IPS-15b (cell line): Measurements from ENCODE around the gene PIAS4.

Experiments used
- H3K27me3 ChIP-seq: one replicate; pipeline ENCODE4 v1.6.1; 2013; ENCODE audit warnings: low read length; ENCODE audit not compliant: control insufficient read depth, insufficient read depth
- H3K36me3 ChIP-seq: one replicate; pipeline ENCODE4 v1.6.1; 2013; ENCODE audit warnings: low read length; ENCODE audit not compliant: control insufficient read depth, insufficient read depth
- H3K4me1 ChIP-seq: one replicate; pipeline ENCODE4 v1.6.1; 2013; ENCODE audit warnings: mild to moderate bottlenecking, low read length; ENCODE audit not compliant: control insufficient read depth, insufficient read depth
- H3K4me3 ChIP-seq: one replicate; pipeline ENCODE4 v1.5.1; 2013; ENCODE audit warnings: low read depth, low read length
- H3K9ac ChIP-seq: one replicate; pipeline ENCODE4 v1.6.1; 2013; ENCODE audit warnings: low read depth, mild to moderate bottlenecking, low read length
- H3K9me3 ChIP-seq: one replicate; pipeline ENCODE4 v1.6.1; 2013; ENCODE audit warnings: mild to moderate bottlenecking, low read length; ENCODE audit not compliant: control insufficient read depth, insufficient read depth

PIAS4 gene

DNA sequence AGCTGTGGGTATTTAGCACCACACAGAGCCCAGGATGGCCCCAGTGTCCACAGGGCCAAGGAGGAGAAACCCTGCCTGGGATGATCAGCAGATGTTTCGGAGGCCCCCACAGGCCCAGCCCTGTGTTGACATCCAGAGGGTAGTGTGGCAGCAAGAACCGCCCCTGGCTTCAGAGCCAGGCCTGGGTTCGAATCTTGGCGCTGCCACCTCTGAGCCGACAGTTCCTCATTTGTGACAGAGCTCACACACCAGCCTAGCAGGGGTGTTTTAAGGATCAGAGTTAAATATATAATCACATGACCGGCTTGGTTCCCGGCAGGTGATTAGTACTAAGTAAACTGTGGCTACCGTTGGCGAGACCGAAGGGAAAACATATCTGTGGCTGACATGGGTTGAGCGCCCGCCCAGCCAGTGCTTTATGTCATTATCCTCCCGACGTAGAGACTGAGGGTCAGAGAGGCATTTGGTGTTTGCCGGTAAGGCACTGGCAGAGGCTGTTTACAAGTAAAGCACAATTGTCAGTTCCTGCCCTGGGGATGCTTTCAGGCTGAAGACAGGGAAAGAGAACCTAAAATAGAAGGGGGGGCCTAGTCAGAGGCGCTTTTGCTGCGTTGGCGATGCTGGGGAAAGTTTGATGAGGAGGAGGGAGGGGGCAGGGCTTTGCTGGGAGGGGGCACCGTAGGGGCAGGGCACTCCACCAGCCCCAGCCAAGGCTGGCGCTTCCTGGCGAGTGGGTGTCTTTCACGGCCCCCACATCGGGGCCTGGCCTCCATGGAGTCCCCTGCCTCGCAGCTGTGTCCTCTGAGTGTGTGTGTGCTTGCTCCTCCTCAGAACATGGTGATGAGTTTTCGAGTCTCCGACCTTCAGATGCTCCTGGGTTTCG is 4.8 kb downstream of the PIAS4 start:
- peaks cover 8% of the 10 kb centered on the region for H3K4me1 ChIP-seq
- peaks cover 42% of the 10 kb centered on the region for H3K36me3 ChIP-seq
- no peaks in the 10 kb centered on the region for H3K9me3 ChIP-seq
- no peak overlapping the region for H3K9ac ChIP-seq
- H3K4me3 ChIP-seq = no peak overlapping the region
- H3K27me3 ChIP-seq = no peaks in the 10 kb centered on the region

DNA sequence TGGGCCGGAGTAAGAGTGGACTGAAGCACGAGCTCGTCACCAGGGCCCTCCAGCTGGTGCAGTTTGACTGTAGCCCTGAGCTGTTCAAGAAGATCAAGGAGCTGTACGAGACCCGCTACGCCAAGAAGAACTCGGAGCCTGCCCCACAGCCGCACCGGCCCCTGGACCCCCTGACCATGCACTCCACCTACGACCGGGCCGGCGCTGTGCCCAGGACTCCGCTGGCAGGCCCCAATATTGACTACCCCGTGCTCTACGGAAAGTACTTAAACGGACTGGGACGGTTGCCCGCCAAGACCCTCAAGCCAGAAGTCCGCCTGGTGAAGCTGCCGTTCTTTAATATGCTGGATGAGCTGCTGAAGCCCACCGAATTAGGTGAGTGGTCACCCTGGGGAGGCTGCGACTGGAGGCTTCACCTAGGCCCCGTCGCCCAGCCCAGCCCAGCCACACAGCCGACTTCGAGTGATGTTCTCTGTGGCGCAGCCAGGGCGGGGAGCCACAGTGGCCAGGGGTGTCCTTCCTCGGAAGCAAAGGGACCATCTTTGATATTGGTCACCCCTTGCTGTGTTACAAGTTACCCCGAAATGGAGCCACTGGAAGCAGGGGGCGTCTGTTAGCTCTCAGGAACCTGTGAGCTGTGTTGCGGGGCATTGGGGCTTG is 5.6 kb downstream of the PIAS4 start:
- peaks cover 44% of the 10 kb centered on the region for H3K36me3 ChIP-seq
- peaks cover 8% of the 10 kb centered on the region for H3K4me1 ChIP-seq
- H3K4me3 ChIP-seq = no peak overlapping the region
- H3K27me3 ChIP-seq = no peaks in the 10 kb centered on the region
- no peak overlapping the region for H3K9ac ChIP-seq
- no peaks in the 10 kb centered on the region for H3K9me3 ChIP-seq

DNA sequence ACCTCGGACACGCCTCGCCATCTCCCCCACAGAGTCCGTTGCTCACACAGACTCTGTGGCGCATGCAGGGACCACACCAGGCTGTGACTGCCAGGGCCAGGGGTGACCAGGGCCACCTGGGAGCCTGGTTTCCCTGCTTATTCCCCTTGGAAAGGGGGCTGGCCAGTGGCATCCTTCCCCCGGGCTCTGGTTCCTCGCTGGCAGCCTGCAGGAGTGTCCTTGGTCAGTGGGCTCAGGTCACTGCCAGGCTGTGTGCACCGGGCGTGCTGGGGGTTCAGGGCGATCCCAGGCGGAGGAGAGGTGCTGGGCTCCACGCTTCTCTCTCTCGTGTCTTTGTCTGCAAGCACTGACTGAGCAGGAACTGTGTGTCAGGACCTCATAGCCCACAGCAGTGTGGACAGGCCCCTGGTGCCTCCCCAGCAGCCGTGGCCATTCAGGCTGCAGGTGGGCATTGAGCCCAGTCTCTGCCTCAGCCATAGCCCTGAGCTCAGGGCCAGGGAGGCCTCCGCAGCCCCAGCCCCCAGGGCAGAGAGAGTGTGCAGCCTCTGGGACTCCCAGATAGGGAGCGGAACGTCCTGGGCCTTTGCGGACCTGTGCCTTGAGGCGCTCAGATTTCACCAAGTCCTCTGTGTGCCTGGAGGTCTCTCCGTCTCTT is 6.5 kb downstream of the PIAS4 start:
- Histone ChIP-seq H3K36me3 (peaks cover 46% of the 10 kb centered on the region), H3K4me3 (no peak overlapping the region), H3K4me1 (peaks cover 2% of the 10 kb centered on the region), H3K27me3 (no peaks in the 10 kb centered on the region), H3K9me3 (no peaks in the 10 kb centered on the region), H3K9ac (no peak overlapping the region)

DNA sequence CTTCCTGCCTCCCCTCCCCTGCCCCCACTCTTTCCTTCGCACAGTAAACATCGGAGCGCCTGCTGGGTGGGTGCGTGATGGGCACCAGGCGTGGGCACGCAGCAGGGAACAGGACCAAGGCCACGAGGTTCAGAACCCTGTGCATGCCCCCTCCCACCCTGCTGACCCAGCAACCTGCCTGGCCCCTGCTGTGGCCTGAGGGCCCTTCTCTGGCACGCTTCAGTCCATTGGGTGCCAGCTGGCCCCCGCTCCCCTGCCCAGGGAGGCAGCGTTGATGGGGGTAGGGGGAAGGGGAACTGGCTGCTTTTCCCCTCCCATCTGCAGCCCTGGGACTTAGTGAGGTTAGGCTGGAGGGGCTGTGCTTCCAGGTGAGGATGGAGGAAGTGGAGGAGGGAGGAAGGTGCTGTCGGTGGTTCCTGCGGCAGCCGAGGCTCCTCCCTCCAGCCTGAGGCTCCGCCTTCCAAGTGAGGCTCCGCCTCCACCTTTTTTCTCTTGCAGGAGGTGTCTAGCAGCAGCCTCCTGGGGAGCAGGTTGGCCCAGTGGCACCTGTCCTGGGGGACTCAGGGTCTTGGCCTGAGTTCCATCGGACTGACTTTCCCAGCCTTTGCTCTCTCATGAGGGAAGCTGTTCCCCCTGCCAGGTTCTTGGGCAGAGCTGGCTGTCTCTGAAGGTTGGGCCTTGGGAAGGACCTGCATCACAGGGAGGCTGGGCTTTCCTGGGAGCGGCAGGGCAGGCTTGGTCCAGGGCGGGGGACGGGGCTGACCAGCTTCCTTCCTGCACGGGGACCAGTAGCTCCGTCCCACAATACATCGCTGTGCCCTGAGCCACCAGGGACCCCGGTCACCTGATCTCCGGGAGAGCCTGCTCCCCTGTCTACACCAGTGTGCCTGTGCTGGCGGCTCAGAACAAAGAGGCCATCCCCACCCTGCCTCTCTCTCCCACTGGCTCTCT is 7.3 kb downstream of the PIAS4 start:
- Histone ChIP-seq H3K36me3 (peaks cover 45% of the 10 kb centered on the region), H3K4me3 (no peak overlapping the region), H3K9ac (no peak overlapping the region), H3K4me1 (no peaks in the 10 kb centered on the region), H3K9me3 (no peaks in the 10 kb centered on the region), H3K27me3 (no peaks in the 10 kb centered on the region)

DNA sequence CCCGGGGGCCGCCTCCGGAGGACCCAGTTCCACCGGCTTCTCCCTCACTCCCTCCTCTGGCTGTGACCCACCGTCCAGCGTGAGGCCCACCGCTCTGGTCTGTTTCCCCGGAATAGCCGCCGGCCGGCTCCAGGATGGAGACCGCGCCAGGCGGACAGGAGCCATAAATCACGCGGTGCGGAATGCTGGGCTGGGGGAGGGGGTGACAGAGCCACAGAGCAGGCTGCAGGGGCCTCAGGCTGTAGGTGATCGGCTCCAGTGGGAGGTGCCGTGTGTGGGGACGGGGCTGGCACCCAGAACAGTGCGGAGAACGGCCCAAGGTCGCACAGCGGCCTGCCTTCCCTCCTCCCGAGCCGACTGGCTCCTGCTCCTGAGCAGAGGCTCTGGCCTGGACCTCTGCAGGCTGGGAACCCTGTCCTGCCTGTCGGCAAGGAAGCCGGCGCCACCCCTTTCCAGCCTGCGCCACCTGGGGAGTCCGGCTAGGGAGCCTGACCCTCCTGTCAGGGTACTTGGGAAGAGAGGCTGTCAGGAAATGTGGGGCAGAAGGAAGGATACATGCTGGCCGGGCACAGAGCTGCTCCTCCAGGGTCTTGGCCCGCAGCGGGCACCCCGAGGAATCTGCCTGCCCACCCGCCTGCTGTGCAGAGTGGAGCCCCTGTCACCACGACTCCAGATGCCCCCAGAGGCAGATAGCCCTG is 8.3 kb downstream of the PIAS4 start:
- H3K9me3 ChIP-seq = no peaks in the 10 kb centered on the region
- H3K9ac ChIP-seq = no peak overlapping the region
- H3K36me3 ChIP-seq = peaks cover 37% of the 10 kb centered on the region
- H3K4me1 ChIP-seq = no peaks in the 10 kb centered on the region
- H3K4me3 ChIP-seq = no peak overlapping the region
- H3K27me3 ChIP-seq = no peaks in the 10 kb centered on the region

DNA sequence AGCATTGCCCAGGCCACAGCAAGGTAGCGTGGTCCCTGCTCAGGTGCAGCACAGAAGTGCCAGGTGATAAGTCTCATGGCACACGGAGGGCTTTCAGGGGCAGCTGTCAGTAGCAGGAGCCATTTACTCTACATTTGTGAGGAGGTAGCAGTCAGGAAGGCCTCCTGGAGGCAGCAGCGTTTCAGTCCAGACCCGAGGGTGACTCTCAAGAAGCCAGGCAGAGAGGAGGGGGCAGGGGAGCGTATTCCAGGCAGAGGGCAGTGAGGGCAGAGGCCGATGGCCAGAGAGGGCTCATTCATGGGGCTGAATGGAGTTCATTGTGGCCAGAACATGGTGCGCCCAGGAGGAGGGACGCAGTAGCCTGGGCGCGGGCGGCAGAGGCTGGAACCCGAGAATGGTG is 8.9 kb downstream of the PIAS4 start:
- no peak overlapping the region for H3K4me3 ChIP-seq
- no peaks in the 10 kb centered on the region for H3K9me3 ChIP-seq
- peaks cover 36% of the 10 kb centered on the region for H3K36me3 ChIP-seq
- no peaks in the 10 kb centered on the region for H3K27me3 ChIP-seq
- H3K9ac ChIP-seq = no peak overlapping the region
- no peaks in the 10 kb centered on the region for H3K4me1 ChIP-seq

DNA sequence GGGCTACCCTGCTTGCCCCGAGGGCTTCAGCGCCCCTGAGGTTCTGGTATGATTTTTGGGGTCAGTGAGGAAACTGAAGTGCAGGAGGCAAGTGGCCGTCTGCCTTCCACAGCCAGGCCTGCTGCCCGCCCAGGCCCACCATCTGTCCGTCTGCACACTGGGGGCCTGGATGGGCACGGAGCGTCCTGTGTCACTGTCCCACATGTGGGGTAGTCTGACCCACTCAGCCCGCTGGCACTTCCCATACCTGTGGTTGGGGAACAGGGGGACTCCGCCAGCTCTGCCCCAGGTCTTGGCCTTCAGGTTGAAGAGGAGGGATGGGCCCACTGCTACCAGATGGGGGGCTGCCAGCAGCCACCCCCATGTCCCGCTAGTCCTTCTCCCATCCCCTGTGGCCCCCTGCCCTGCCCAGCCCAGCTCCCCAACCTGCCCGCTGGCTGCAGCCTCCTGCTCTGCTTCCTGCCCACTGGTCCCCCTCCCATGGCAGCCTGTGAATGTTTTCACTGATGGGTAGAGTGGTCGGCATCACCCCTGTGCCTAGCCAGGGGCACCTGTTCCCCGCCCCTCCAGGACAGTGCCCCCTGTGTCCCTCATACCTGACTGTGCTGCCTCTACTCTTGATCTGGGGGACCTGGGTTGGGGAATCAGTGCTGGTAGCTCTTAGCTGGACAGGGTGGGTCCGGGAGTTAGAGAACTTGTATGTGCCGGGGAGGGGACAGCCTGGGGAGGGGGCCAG is 9.5 kb downstream of the PIAS4 start:
- Histone ChIP-seq H3K36me3 (peaks cover 36% of the 10 kb centered on the region), H3K9me3 (no peaks in the 10 kb centered on the region), H3K9ac (no peak overlapping the region), H3K27me3 (no peaks in the 10 kb centered on the region), H3K4me3 (no peak overlapping the region), H3K4me1 (no peaks in the 10 kb centered on the region)

DNA sequence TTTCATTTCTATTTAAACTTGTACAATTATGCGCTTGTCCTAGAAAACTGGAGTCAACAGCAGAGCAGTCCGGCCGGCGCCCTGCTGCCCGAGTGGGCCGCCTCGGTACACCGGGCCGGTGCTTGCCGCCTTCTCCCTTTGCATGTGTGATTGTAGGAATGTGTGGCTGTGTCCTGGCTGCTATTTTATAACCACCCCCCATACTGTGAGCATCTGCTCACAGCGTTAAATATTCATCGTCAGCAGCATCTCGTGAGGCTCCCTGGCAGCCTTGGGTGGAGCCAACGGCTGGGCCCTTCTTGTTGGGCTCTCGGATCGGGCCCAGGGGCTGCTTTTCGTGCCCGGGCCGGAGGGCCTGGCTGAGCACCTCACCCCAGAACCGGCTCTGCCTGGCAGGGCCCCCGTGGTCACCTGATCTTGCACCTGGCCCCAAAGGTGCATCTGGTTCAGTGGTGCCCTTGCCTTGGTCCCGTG is 10.6 kb downstream of the PIAS4 start:
- H3K27me3 ChIP-seq = no peaks in the 10 kb centered on the region
- no peaks in the 10 kb centered on the region for H3K4me1 ChIP-seq

DNA sequence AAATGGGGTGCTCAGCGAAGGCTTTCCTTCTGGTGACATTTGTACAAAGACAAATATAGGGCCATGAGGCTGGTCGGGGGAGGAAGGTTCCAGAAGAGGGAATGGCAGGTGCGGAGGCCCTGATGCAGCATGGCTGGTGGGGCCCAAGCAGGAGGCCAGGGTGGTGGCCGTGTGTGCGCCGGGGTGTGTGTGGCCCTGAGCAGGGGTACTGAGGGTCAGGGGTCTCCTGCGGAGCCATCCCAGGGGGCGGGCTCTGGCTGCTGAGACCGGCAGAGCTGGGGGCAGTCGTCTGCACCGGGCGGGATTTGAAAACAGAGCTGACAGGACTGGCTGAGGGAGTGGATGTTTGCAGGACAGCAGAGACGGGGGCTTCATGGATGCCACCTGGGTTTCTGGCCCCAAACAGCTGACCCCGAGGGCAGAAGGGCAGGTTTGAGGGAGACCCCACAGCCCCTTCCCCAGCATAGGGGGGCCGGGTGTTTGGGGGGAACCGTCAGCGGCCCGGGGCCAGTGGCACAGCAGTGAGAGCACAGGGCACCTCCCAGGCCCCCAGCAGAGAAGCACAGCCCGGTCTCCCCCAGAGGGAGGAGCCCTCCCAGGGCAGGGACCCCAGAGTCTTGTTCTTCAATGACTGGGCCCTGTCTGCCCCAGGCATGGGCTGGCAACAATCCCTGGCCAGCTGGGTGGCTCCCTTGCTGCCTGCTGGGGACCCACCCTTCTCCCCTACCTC is 11.4 kb downstream of the PIAS4 start:
- Histone ChIP-seq H3K9ac (no peak overlapping the region), H3K36me3 (peaks cover 31% of the 10 kb centered on the region), H3K9me3 (no peaks in the 10 kb centered on the region), H3K27me3 (no peaks in the 10 kb centered on the region), H3K4me1 (no peaks in the 10 kb centered on the region), H3K4me3 (no peak overlapping the region)

More for the DNA sequence above, 10.6 kb downstream of the PIAS4 start:
- Histone ChIP-seq H3K9ac (no peak overlapping the region), H3K9me3 (no peaks in the 10 kb centered on the region), H3K36me3 (peaks cover 31% of the 10 kb centered on the region), H3K4me3 (no peak overlapping the region)

DNA sequence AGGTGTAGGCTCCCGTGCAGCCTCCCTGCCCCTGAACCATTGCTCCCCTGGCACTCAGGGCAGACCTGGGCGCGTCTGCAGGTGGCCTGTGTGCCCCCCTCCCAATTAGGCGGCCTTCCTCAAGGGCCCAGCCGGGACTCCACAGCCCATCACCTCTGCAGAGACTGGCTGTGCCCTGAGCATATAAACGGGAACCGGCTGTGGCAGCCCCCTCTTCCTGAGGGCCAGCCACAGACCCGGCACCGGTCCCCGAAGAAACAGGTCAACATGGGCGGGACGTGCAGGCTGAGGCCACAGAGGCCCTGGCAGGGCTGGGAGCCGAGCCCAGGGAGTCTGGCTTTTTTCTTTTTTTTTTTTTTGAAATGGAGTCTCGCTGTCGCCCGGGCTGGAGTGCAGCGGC is 12.0 kb downstream of the PIAS4 start:
- Histone ChIP-seq H3K4me1 (no peaks in the 10 kb centered on the region), H3K36me3 (peaks cover 30% of the 10 kb centered on the region), H3K9ac (no peak overlapping the region), H3K27me3 (no peaks in the 10 kb centered on the region), H3K9me3 (no peaks in the 10 kb centered on the region), H3K4me3 (no peak overlapping the region)
